H9 (cell line): ENCODE measurements around the gene UNC5C. TPM values are rescaled to one million over a fixed set of nuclear protein-coding genes. Genes with fewer than 3 reads are reported as not detected.

ENCODE experiments used
- DNase-seq: peaks from one replicate; pipeline ENCODE4 v3.0.0-alpha.2; 2017
- H2AFZ ChIP-seq: one replicate; pipeline ENCODE4 v1.6.1; 2013; ENCODE audit warnings: mild to moderate bottlenecking, low read length, control low read depth, moderate library complexity
- H2AK5ac ChIP-seq: 2 replicates; pipeline ENCODE4 v1.6.1; 2013; ENCODE audit warnings: low read length, control low read depth, mixed read lengths; ENCODE audit not compliant: insufficient read length
- H2BK120ac ChIP-seq: one replicate; pipeline ENCODE4 v1.6.1; 2013; ENCODE audit warnings: low read depth, mild to moderate bottlenecking, low read length, control low read depth, inconsistent platforms; ENCODE audit not compliant: poor library complexity, severe bottlenecking
- H2BK12ac ChIP-seq: 2 replicates; pipeline ENCODE4 v1.6.1; 2013; ENCODE audit warnings: low read length, control low read depth, mixed read lengths, low read depth; ENCODE audit not compliant: insufficient read length
- H2BK15ac ChIP-seq: 2 replicates; pipeline ENCODE4 v1.6.1; 2013; ENCODE audit warnings: low read depth, low read length, control low read depth
- H2BK20ac ChIP-seq: one replicate; pipeline ENCODE4 v1.6.1; 2013; ENCODE audit warnings: low read depth, mild to moderate bottlenecking, low read length, control low read depth, inconsistent platforms; ENCODE audit not compliant: poor library complexity, severe bottlenecking
- H2BK5ac ChIP-seq: 2 replicates; pipeline ENCODE4 v1.6.1; 2013; ENCODE audit warnings: low read length, control low read depth, mixed read lengths; ENCODE audit not compliant: insufficient read length
- H3K14ac ChIP-seq: 2 replicates; pipeline ENCODE4 v1.6.1; 2013; ENCODE audit warnings: low read length, control low read depth; ENCODE audit not compliant: insufficient read depth
- H3K18ac ChIP-seq: 2 replicates; pipeline ENCODE4 v1.6.1; 2013; ENCODE audit warnings: low read depth, mild to moderate bottlenecking, mixed read lengths, low read length, control low read depth; ENCODE audit not compliant: insufficient read length
- H3K23ac ChIP-seq: 2 replicates; pipeline ENCODE4 v1.6.1; 2013; ENCODE audit warnings: low read length, control low read depth, mixed read lengths, low read depth; ENCODE audit not compliant: insufficient read length
- H3K23me2 ChIP-seq: 2 replicates; pipeline ENCODE4 v1.6.1; 2013; ENCODE audit warnings: low read depth, mild to moderate bottlenecking, mixed read lengths, low read length, control low read depth; ENCODE audit not compliant: insufficient read length, poor library complexity, severe bottlenecking
- H3K27ac ChIP-seq: 2 replicates; pipeline ENCODE4 v1.5.1; 2013; ENCODE audit warnings: low read length, control low read depth, mixed read lengths, low read depth; ENCODE audit not compliant: insufficient read length
- H3K27me3 ChIP-seq: 2 replicates; pipeline ENCODE4 v1.6.1; 2013; ENCODE audit warnings: low read length, control low read depth, inconsistent platforms; ENCODE audit not compliant: insufficient read depth
- H3K4ac ChIP-seq: 2 replicates; pipeline ENCODE4 v1.6.1; 2013; ENCODE audit warnings: low read depth, mild to moderate bottlenecking, control low read depth, inconsistent platforms, low read length, moderate library complexity
- H3K4me1 ChIP-seq: 2 replicates; pipeline ENCODE4 v1.6.1; 2013; ENCODE audit warnings: low read length, control low read depth, inconsistent platforms; ENCODE audit not compliant: insufficient read depth
- H3K4me2 ChIP-seq: 2 replicates; pipeline ENCODE4 v1.6.1; 2013; ENCODE audit warnings: low read length, control low read depth, mixed read lengths; ENCODE audit not compliant: insufficient read length, insufficient read depth
- H3K56ac ChIP-seq: 2 replicates; pipeline ENCODE4 v1.6.1; 2013; ENCODE audit warnings: low read depth, mild to moderate bottlenecking, mixed read lengths, low read length, control low read depth; ENCODE audit not compliant: insufficient read length
- H3K79me1 ChIP-seq: 2 replicates; pipeline ENCODE4 v1.6.1; 2013; ENCODE audit warnings: low read depth, mild to moderate bottlenecking, moderate library complexity, low read length, control low read depth, inconsistent platforms; ENCODE audit not compliant: insufficient read depth, poor library complexity, severe bottlenecking
- H3K79me2 ChIP-seq: 2 replicates; pipeline ENCODE4 v1.6.1; 2013; ENCODE audit warnings: low read length, control low read depth, inconsistent platforms; ENCODE audit not compliant: insufficient read depth
- H3K9ac ChIP-seq: 2 replicates; pipeline ENCODE4 v1.6.1; 2013; ENCODE audit warnings: low read length, control low read depth, mixed read lengths; ENCODE audit not compliant: insufficient read length; ENCODE audit errors: extremely low read depth
- H3K9me3 ChIP-seq: one replicate; pipeline ENCODE4 v1.6.1; 2013; ENCODE audit warnings: low read depth, low read length, inconsistent platforms; ENCODE audit not compliant: control insufficient read depth
- H3T11ph ChIP-seq: one replicate; pipeline ENCODE4 v1.6.1; 2013; ENCODE audit warnings: mild to moderate bottlenecking, low read length, control low read depth, inconsistent platforms
- H4K20me1 ChIP-seq: one replicate; pipeline ENCODE4 v1.6.1; 2013; ENCODE audit not compliant: control insufficient read depth, insufficient read length, insufficient read depth
- H4K5ac ChIP-seq: 2 replicates; pipeline ENCODE4 v1.6.1; 2013; ENCODE audit warnings: low read depth, mild to moderate bottlenecking, mixed read lengths, low read length, control low read depth; ENCODE audit not compliant: insufficient read length
- H4K8ac ChIP-seq: replicated peaks from 2 replicates; pipeline ENCODE4 v1.6.1; 2013; ENCODE audit warnings: low read length, control low read depth, mixed read lengths, low read depth; ENCODE audit not compliant: insufficient read length
- H4K91ac ChIP-seq: 2 replicates; pipeline ENCODE4 v1.6.1; 2013; ENCODE audit warnings: low read depth, mild to moderate bottlenecking, moderate library complexity, mixed read lengths, low read length, control low read depth; ENCODE audit not compliant: insufficient read length
- H3K27ac Mint-ChIP-seq, 3 experiments: 2 replicates in 2 of 3; 3 replicates in 1 of 3; pipeline ENCODE4 v1.8.0; 2020 to 2021; ENCODE audit warnings: mixed read lengths in 3 of 3, mild to moderate bottlenecking in 1 of 3, moderate library complexity in 1 of 3
- H3K27me3 Mint-ChIP-seq: 2 replicates; pipeline ENCODE4 v1.8.0; 2021; ENCODE audit warnings: low read depth, mild to moderate bottlenecking, moderate library complexity, mixed read lengths
- H3K36me3 Mint-ChIP-seq, 3 experiments: 2 replicates in 2 of 3; 3 replicates in 1 of 3; pipeline ENCODE4 v1.8.0; 2020 to 2021; ENCODE audit warnings: low read depth in 3 of 3, mixed read lengths in 3 of 3; ENCODE audit not compliant: insufficient read depth in 1 of 3
- H3K4me1 Mint-ChIP-seq, 2 experiments: 2 replicates each; pipeline ENCODE4 v1.8.0; 2020; ENCODE audit warnings: mixed read lengths in 2 of 2
- H3K4me3 Mint-ChIP-seq, 2 experiments: 2 replicates in 1 of 2; 3 replicates in 1 of 2; pipeline ENCODE4 v1.8.0; 2020 to 2021; ENCODE audit warnings: mild to moderate bottlenecking in 2 of 2, mixed read lengths in 2 of 2, moderate library complexity in 1 of 2
- H3K9me3 Mint-ChIP-seq, 2 experiments: 2 replicates in 1 of 2; 3 replicates in 1 of 2; pipeline ENCODE4 v1.8.0; 2020; ENCODE audit warnings: mild to moderate bottlenecking in 2 of 2, mixed read lengths in 2 of 2, moderate library complexity in 1 of 2
- CTCF ChIP-seq: fragments of 200-600 bp; sonication (generic); conservative IDR thresholded peaks from 3 replicates; pipeline ENCODE4 v1.8.0; 2021; ENCODE audit warnings: antibody characterized with exemption, mild to moderate bottlenecking
- WGBS: extraction: QIAGEN DNeasy Blood & Tissue Kit; methylation state at CpG from one replicate; pipeline ENCODE4 v1.1.7; 2013; ENCODE audit warnings: missing lambda C conversion rate, low lambda C conversion rate, mixed read lengths; ENCODE audit not compliant: insufficient read length; ENCODE audit errors: extremely low coverage; 5-methylcytosine and 5-hydroxymethylcytosine counted together
- total RNA-seq: library from RNA; stranded (reverse); gene quantifications from 2 replicates; pipeline ENCODE4 v1.2.1, GENCODE V29; 2021

UNC5C gene
- total RNA-seq, 1 experiment from 2014 or later, result not detected

GRCh38 chr4:95142932-95143331, 405.8 kb downstream of the UNC5C start:
- Histone ChIP-seq H2BK120ac (no peak overlapping the region), H2BK15ac (no peak overlapping the region), H4K20me1 (no peaks in the 10 kb centered on the region), H3K79me2 (no peaks in the 10 kb centered on the region), H3K4me2 (no peak overlapping the region), H3K79me1 (no peaks in the 10 kb centered on the region), H4K5ac (no peak overlapping the region), H2AK5ac (no peak overlapping the region), H3K4me1 (no peaks in the 10 kb centered on the region), H4K8ac (no peak overlapping the region), H3K23me2 (no peaks in the 10 kb centered on the region), H3K9ac (no peak overlapping the region), H2AFZ (no peak overlapping the region), H3K9me3 (peaks cover 9% of the 10 kb centered on the region), H2BK20ac (no peak overlapping the region), H3K4ac (no peak overlapping the region), H3T11ph (no peak overlapping the region), H3K23ac (no peak overlapping the region), H3K27me3 (no peaks in the 10 kb centered on the region; the same call in 1 of the 2 replicates), H2BK5ac (no peak overlapping the region), H4K91ac (no peak overlapping the region), H3K27ac (no peak overlapping the region), H3K56ac (no peak overlapping the region), H2BK12ac (no peak overlapping the region), H3K14ac (no peak overlapping the region), H3K18ac (no peak overlapping the region)
- peaks cover 6 to 10% of the 10 kb centered on the region in 2 experiments for H3K4me1 Mint-ChIP-seq
- WGBS, result no CpG with 5 or more reads among the region's 4 CpGs
- H3K9me3 Mint-ChIP-seq, result peaks cover 24 to 25% of the 10 kb centered on the region in 2 experiments
- no peak for TF ChIP-seq CTCF
- H3K4me3 Mint-ChIP-seq, result no peak overlapping the region
- no peak overlapping the region for H3K27ac Mint-ChIP-seq
- no peak for DNase-seq
- peaks cover 8 to 23% (median 10%) of the 10 kb centered on the region in 3 experiments for H3K36me3 Mint-ChIP-seq
- peaks cover 2% of the 10 kb centered on the region; the same call in 1 of the 2 replicates for H3K27me3 Mint-ChIP-seq
